Psoas muscle (tissue), 8 donors: Measurements from ENCODE around the gene FZD4. TPM values are rescaled to one million over a fixed set of nuclear protein-coding genes. Genes with fewer than 3 reads are reported as not detected.
A peak's percentile ranks its signal among the peaks of the same experiment; 100 is the strongest.

Experiments used
- ATAC-seq, 4 donors: fragments of 200-7000 bp; cut with Tn5 transposase; one replicate each; pipeline ENCODE4 v1.9.1; 2020; ENCODE audit warnings: moderate library complexity in 3 of 4, mild to moderate bottlenecking in 2 of 4
- DNase-seq, 2 donors: peaks; one replicate each; pipeline ENCODE4 v3.0.0-alpha.2; 2020
- H3K27ac ChIP-seq: fragments of 200-600 bp; one replicate; pipeline ENCODE4 v1.8.0; 2022
- H3K27me3 ChIP-seq, 3 donors: fragments of 200-600 bp in 1 of 3; one replicate each; pipeline versions ENCODE4 v1.6.1 to v1.8.0; 2013 to 2022; ENCODE audit warnings: low read length in 2 of 3, mild to moderate bottlenecking in 2 of 3, moderate library complexity in 1 of 3; ENCODE audit not compliant: insufficient read depth in 3 of 3
- H3K36me3 ChIP-seq, 2 donors: fragments of 200-600 bp in 1 of 2; one replicate each; pipeline versions ENCODE4 v1.6.1 to v1.8.0; 2013 to 2022; ENCODE audit warnings: low read depth in 1 of 2, mild to moderate bottlenecking in 1 of 2, moderate library complexity in 1 of 2; ENCODE audit not compliant: insufficient read depth in 1 of 2
- H3K4me1 ChIP-seq: fragments of 200-600 bp; one replicate; pipeline ENCODE4 v1.8.0; 2022
- H3K4me3 ChIP-seq: fragments of 200-600 bp; one replicate; pipeline ENCODE4 v1.8.0; 2022; ENCODE audit warnings: mild to moderate bottlenecking
- H3K9me3 ChIP-seq: fragments of 200-600 bp; one replicate; pipeline ENCODE4 v1.8.0; 2022
- CTCF ChIP-seq: fragments of 200-600 bp; IDR thresholded peaks from one replicate; pipeline ENCODE4 v1.8.0; 2022; ENCODE audit warnings: antibody characterized with exemption
- WGBS, 3 donors: extraction: QIAGEN DNeasy Blood & Tissue Kit; methylation state at CpG; one replicate each; pipeline versions ENCODE4 v1.1.6 to v1.1.7; 2013; 5-methylcytosine and 5-hydroxymethylcytosine counted together
- intact Hi-C, 2 donors: fragments of 100-400 bp; cut with DNase I; formaldehyde crosslinking; loops; one replicate each; pipeline versions ENCODE4 v1.11.0 to v1.14.2; 2022
- polyA plus RNA-seq, 3 donors: library from polyadenylated mRNA; stranded (reverse); fragments of 200-250 nt; gene quantifications; one replicate each; pipeline ENCODE4 v1.2.3, GENCODE V29; 2013
- total RNA-seq, 4 donors: library from RNA; stranded (reverse); fragmentation: NEBNext Ultra II Directional in 2 of 4; extraction: Animal tissue kit (Norgen Biotek cat#: 25700) in 2 of 4; gene quantifications; one replicate each; pipeline versions ENCODE4 v1.2.1 to v1.2.4, GENCODE V29; 2021 to 2023
- donor health status: healthy with polysubstance abuse.
- donor health status: DM: no; HTN: no; CAD: no; lungs with moderate emphysema.
- donor health status: Bipolar disorder and iron deficiency.
- donor health status: healthy.
- donor health status: DM: yes; HTN: yes; CAD: no.
- donor health status: DM: no; HTN: no; CAD: no.
- donor health status: DM: no; HTN: no; CAD: no.
- donor health status: DM: yes; HTN: yes; CAD: no.

Gene FZD4
- total and polyA plus RNA-seq, 7 donors = 12.3 to 158 (median 27.5) TPM

GRCh38 chr11:86990515-86990914, 35.3 kb upstream of the FZD4 start:
- H3K4me3 ChIP-seq = no peak overlapping the region
- intact Hi-C loops = no loop called here
- DNase-seq (no peak), ATAC-seq (no peak)
- no peaks in the 10 kb centered on the region for H3K9me3 ChIP-seq
- H3K36me3 ChIP-seq = no peaks in the 10 kb centered on the region
- H3K27ac ChIP-seq = no peak overlapping the region
- no peaks in the 10 kb centered on the region for H3K27me3 ChIP-seq
- WGBS, 3 donors = 61 to 74% (median 63%) methylated on average over 3 of the region's 3 CpGs
- TF ChIP-seq CTCF = no peak
- H3K4me1 ChIP-seq = no peaks in the 10 kb centered on the region

- peak in 2 of 4 donors; percentile 38 to 39 for ATAC-seq
These were observed 34.8 kb upstream of the FZD4 start for GRCh38 chr11:86990031-86990430.

GRCh38 chr11:86988351-86988881, 33.2 kb upstream of the FZD4 start:
- H3K9me3 ChIP-seq = no peaks in the 10 kb centered on the region
- WGBS, 3 donors = 87 to 91% (median 91%) methylated on average over 4 of the region's 4 CpGs
- no peaks in the 10 kb centered on the region for H3K27me3 ChIP-seq
- TF ChIP-seq CTCF = no peak
- no peak overlapping the region for H3K27ac ChIP-seq
- no peak overlapping the region for H3K4me3 ChIP-seq
- ATAC-seq (no peak), DNase-seq (no peak)
- H3K36me3 ChIP-seq = no peaks in the 10 kb centered on the region
- intact Hi-C loops = no loop called here
- H3K4me1 ChIP-seq = peaks cover 11% of the 10 kb centered on the region

More at GRCh38 chr11:86990031-86990430, 34.8 kb upstream of the FZD4 start:
- Histone ChIP-seq H3K9me3 (no peaks in the 10 kb centered on the region), H3K36me3 (no peaks in the 10 kb centered on the region), H3K27ac (no peak overlapping the region), H3K4me3 (no peak overlapping the region), H3K4me1 (no peaks in the 10 kb centered on the region), H3K27me3 (no peaks in the 10 kb centered on the region)
- no peak for TF ChIP-seq CTCF
- intact Hi-C loops = no loop called here
- no peak for DNase-seq
- 9 to 17% (median 9%) methylated on average over 1 of the region's 1 CpG for WGBS, 3 donors

GRCh38 chr11:86987679-86988078, 32.5 kb upstream of the FZD4 start:
- no peak for ATAC-seq
- Histone ChIP-seq H3K4me3 (no peak overlapping the region), H3K36me3 (no peaks in the 10 kb centered on the region), H3K9me3 (no peaks in the 10 kb centered on the region), H3K27me3 (no peaks in the 10 kb centered on the region), H3K27ac (no peak overlapping the region), H3K4me1 (peaks cover 19% of the 10 kb centered on the region)
- WGBS, 3 donors = 85 to 97% (median 93%) methylated on average over 1 of the region's 1 CpG
- no peak for TF ChIP-seq CTCF
- no peak for DNase-seq
- intact Hi-C loops = no loop called here

GRCh38 chr11:86984701-86985100, 29.5 kb upstream of the FZD4 start:
- Histone ChIP-seq H3K4me3 (no peak overlapping the region), H3K4me1 (peaks cover 38% of the 10 kb centered on the region), H3K27me3 (no peaks in the 10 kb centered on the region), H3K9me3 (no peaks in the 10 kb centered on the region), H3K36me3 (no peaks in the 10 kb centered on the region), H3K27ac (peak overlapping the region; percentile 33)
- intact Hi-C loops = loop anchor here in 1 of 2 donors (5.0 kb wide), 1 partner anchor 53 kb away; the partner anchor contains the start of gene TMEM135
- WGBS, 3 donors = 18 to 47% (median 21%) methylated on average over 4 of the region's 4 CpGs
- DNase-seq (peak in 1 of 2 donors; percentile 59), ATAC-seq (peak in 2 of 4 donors; percentile 43 to 51)
- no peak for TF ChIP-seq CTCF
